HEK293 (cell line): ENCODE results near the gene CENPV.

Experiments used
- CTCF ChIA-PET: fragments of 350-600 bp; formaldehyde crosslinking; extraction: SDS; loops from one replicate; lab custom pipeline; 2021; ENCODE audit warnings: antibody characterized with exemption; lab: Yijun Ruan, JAX
- POLR2A ChIA-PET: fragments of 300-600 bp; formaldehyde crosslinking; extraction: SDS; loops from one replicate; lab custom pipeline; 2020; ENCODE audit warnings: antibody characterized with exemption, inconsistent platforms; lab: Yijun Ruan, JAX
- H3K27ac ChIP-seq: fragments of 200-500 bp; sonication (Bioruptor generic); 2 replicates; pipeline ENCODE4 v1.5.1; 2014; ENCODE audit warnings: low read depth, low read length, control low read depth, inconsistent platforms; ENCODE audit errors: extremely low read depth
- H3K36me3 ChIP-seq, 2 experiments: fragments of 200-500 bp in 1 of 2; sonication (Bioruptor generic) in 1 of 2; 1 replicate in 1 of 2; 2 replicates in 1 of 2; pipeline ENCODE4 v1.5.1; 2014 to 2017; ENCODE audit warnings: inconsistent platforms in 2 of 2, low read length in 2 of 2; ENCODE audit not compliant: control insufficient read depth in 2 of 2, insufficient read depth in 1 of 2
- H3K4me1 ChIP-seq: fragments of 200-500 bp; sonication (Bioruptor generic); 2 replicates; pipeline ENCODE4 v1.5.1; 2014; ENCODE audit warnings: mild to moderate bottlenecking, low read length, inconsistent platforms; ENCODE audit not compliant: control insufficient read depth, insufficient read depth
- H3K4me3 ChIP-seq: 2 replicates; pipeline ENCODE4 v1.5.1; 2011; ENCODE audit warnings: low read depth, mild to moderate bottlenecking, control low read depth, low read length, moderate library complexity
- H3K9me3 ChIP-seq: fragments of 200-500 bp; sonication (Bioruptor generic); 2 replicates; pipeline ENCODE4 v1.5.1; 2014; ENCODE audit warnings: low read depth, low read length, inconsistent platforms; ENCODE audit not compliant: control insufficient read depth, insufficient read depth
- KLF1 ChIP-seq: fragments of 450-650 bp; formaldehyde crosslinking; IDR thresholded peaks from 2 replicates; pipeline ENCODE4 v1.5.1; 2016; ENCODE audit warnings: missing biosample characterization, missing genetic modification characterization
- OSR2 ChIP-seq: fragments of 450-650 bp; formaldehyde crosslinking; IDR thresholded peaks from 2 replicates; pipeline ENCODE4 v1.5.1; 2016; ENCODE audit warnings: missing biosample characterization, missing genetic modification characterization
- PRDM6 ChIP-seq: fragments of 450-650 bp; formaldehyde crosslinking; IDR thresholded peaks from 2 replicates; pipeline ENCODE4 v1.5.1; 2017; ENCODE audit warnings: missing biosample characterization, missing genetic modification characterization
- RBAK ChIP-seq: fragments of 450-650 bp; formaldehyde crosslinking; IDR thresholded peaks from 2 replicates; pipeline ENCODE4 v1.5.1; 2016; ENCODE audit warnings: missing biosample characterization, missing genetic modification characterization
- SCRT2 ChIP-seq: fragments of 450-650 bp; formaldehyde crosslinking; IDR thresholded peaks from 2 replicates; pipeline ENCODE4 v1.5.1; 2016; ENCODE audit warnings: missing biosample characterization, missing genetic modification characterization
- ZBTB17 ChIP-seq: fragments of 450-650 bp; formaldehyde crosslinking; IDR thresholded peaks from 2 replicates; pipeline ENCODE4 v1.5.1; 2016; ENCODE audit warnings: missing biosample characterization, missing genetic modification characterization
- ZBTB20 ChIP-seq: fragments of 450-650 bp; formaldehyde crosslinking; IDR thresholded peaks from 2 replicates; pipeline ENCODE4 v1.5.1; 2016; ENCODE audit warnings: missing biosample characterization, missing genetic modification characterization
- ZBTB21 ChIP-seq: fragments of 450-650 bp; formaldehyde crosslinking; IDR thresholded peaks from 2 replicates; pipeline ENCODE4 v1.5.1; 2017; ENCODE audit warnings: missing biosample characterization, missing genetic modification characterization
- ZFP37 ChIP-seq: fragments of 450-650 bp; formaldehyde crosslinking; IDR thresholded peaks from 2 replicates; pipeline ENCODE4 v1.5.1; 2016; ENCODE audit warnings: missing biosample characterization, missing genetic modification characterization
- ZIC2 ChIP-seq: fragments of 450-650 bp; formaldehyde crosslinking; IDR thresholded peaks from 2 replicates; pipeline ENCODE4 v1.5.1; 2016; ENCODE audit warnings: missing biosample characterization, missing genetic modification characterization
- ZNF132 ChIP-seq: fragments of 450-650 bp; formaldehyde crosslinking; IDR thresholded peaks from 2 replicates; pipeline ENCODE4 v1.5.1; 2017; ENCODE audit warnings: missing biosample characterization, missing genetic modification characterization, borderline replicate concordance
- ZNF184 ChIP-seq: fragments of 450-650 bp; IDR thresholded peaks from 2 replicates; pipeline ENCODE4 v1.5.1; 2018; ENCODE audit warnings: missing biosample characterization, mild to moderate bottlenecking, missing genetic modification characterization
- ZNF214 ChIP-seq: fragments of 450-650 bp; formaldehyde crosslinking; IDR thresholded peaks from 2 replicates; pipeline ENCODE4 v1.5.1; 2017; ENCODE audit warnings: missing biosample characterization, mild to moderate bottlenecking, missing genetic modification characterization, borderline replicate concordance
- ZNF610 ChIP-seq: fragments of 450-650 bp; formaldehyde crosslinking; IDR thresholded peaks from 2 replicates; pipeline ENCODE4 v1.5.1; 2016; ENCODE audit warnings: missing biosample characterization, missing genetic modification characterization, borderline replicate concordance
- ZNF670 ChIP-seq: fragments of 450-650 bp; formaldehyde crosslinking; IDR thresholded peaks from 2 replicates; pipeline ENCODE4 v1.5.1; 2016; ENCODE audit warnings: missing biosample characterization, missing genetic modification characterization, low read depth
- ZSCAN30 ChIP-seq: fragments of 450-650 bp; IDR thresholded peaks from 2 replicates; pipeline ENCODE4 v1.5.1; 2018; ENCODE audit warnings: missing biosample characterization, mild to moderate bottlenecking, missing genetic modification characterization, moderate library complexity
- TF ChIP-seq, protein P1 (sequence below): fragments of 450-650 bp; formaldehyde crosslinking; IDR thresholded peaks from 2 replicates; pipeline ENCODE4 v1.5.1; 2017; ENCODE audit warnings: missing biosample characterization, missing genetic modification characterization

The CENPV gene

DNA sequence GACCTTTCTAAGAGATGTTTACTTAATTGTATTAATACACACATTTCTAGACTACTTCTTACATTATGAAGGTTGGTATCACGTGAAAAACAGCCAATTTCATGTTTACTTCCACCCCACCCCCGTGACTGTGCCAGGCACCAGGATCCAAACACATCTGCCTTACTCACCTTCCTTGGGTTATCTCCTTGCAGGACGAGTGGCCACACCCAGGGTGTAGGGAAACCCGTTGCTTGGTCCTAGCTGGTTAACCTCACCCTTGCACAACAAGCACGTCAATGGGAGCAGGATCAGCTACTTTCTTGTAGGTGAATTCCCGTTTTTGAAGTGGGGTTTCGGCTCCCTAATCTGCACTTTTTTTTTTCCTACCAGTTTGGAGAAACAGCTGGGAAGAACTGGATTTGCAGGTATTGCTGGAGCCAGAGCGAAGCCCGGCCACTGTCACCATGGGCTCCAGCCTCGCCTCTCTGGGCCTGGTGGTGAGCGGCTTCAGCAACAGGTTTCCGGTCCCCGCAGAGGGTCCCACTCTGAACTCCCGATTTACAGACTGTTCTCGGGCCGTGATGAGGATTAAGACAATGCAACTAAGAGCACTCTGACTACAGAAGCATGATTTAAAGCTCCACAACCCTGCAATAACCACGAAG lies 25.5 kb upstream of the CENPV start:
- H3K27ac ChIP-seq = no peak overlapping the region
- no peak overlapping the region for H3K4me3 ChIP-seq
- no peak for TF ChIP-seq ZNF184 (tag by site-specific recombination)
- no peak for TF ChIP-seq ZFP37 (tag by site-specific recombination)
- TF ChIP-seq ZNF132 (tag by site-specific recombination) = no peak
- no peak for TF ChIP-seq ZNF610
- no peak for TF ChIP-seq OSR2 (tag by site-specific recombination)
- no peak for TF ChIP-seq ZIC2 (tag by site-specific recombination)
- TF ChIP-seq, protein P1, sequence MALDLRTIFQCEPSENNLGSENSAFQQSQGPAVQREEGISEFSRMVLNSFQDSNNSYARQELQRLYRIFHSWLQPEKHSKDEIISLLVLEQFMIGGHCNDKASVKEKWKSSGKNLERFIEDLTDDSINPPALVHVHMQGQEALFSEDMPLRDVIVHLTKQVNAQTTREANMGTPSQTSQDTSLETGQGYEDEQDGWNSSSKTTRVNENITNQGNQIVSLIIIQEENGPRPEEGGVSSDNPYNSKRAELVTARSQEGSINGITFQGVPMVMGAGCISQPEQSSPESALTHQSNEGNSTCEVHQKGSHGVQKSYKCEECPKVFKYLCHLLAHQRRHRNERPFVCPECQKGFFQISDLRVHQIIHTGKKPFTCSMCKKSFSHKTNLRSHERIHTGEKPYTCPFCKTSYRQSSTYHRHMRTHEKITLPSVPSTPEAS (tag by site-specific recombination) = no peak
- no peak for TF ChIP-seq ZNF670 (tag by site-specific recombination)
- TF ChIP-seq SCRT2 (tag by site-specific recombination) = peak; percentile 75
- TF ChIP-seq KLF1 (tag by site-specific recombination) = peak; percentile 59
- TF ChIP-seq RBAK (tag by site-specific recombination) = no peak
- no peak for TF ChIP-seq ZSCAN30 (tag by site-specific recombination)
- no peak for TF ChIP-seq ZBTB21 (tag by site-specific recombination)
- POLR2A ChIA-PET = interaction anchor here (0.5 to 2.8 kb wide), 3 partner anchors 15 to 60 kb away, joined by 4 to 10 read pairs (median 7); no protein-coding TSS in a partner anchor
- CTCF ChIA-PET = interaction anchor here (1.0 to 9.7 kb wide), 2 partner anchors 15 to 26 kb away, joined by 6 to 93 read pairs; partner anchors contain the start of gene CENPV
- peaks cover 11 to 26% of the 10 kb centered on the region in 2 experiments for H3K36me3 ChIP-seq
- peaks cover 10% of the 10 kb centered on the region; the same call in 1 of the 2 replicates for H3K4me1 ChIP-seq
- H3K9me3 ChIP-seq = no peaks in the 10 kb centered on the region

- Histone ChIP-seq H3K36me3 (peaks cover 3 to 18% of the 10 kb centered on the region in 2 experiments; a peak in 2 of 3 replicates), H3K27ac (no peak overlapping the region), H3K4me3 (no peak overlapping the region), H3K9me3 (no peaks in the 10 kb centered on the region)
- POLR2A ChIA-PET = interaction anchor here (0.6 to 2.8 kb wide), 3 partner anchors 14 to 61 kb away, joined by 3 to 10 read pairs (median 4); no protein-coding TSS in a partner anchor
- 0 out of 2 replicates have a peak, but pooled peaks have one; percentile 17 for TF ChIP-seq PRDM6 (tag by site-specific recombination)
- no peak for TF ChIP-seq ZNF214
- no peak for TF ChIP-seq SCRT2 (tag by site-specific recombination)
- TF ChIP-seq ZBTB20 (tag by site-specific recombination) = peak; percentile 95
- TF ChIP-seq ZBTB17 (tag by site-specific recombination) = peak; percentile 74
- TF ChIP-seq, all 188 proteins: peak for 3
- H3K4me1 ChIP-seq = peaks cover 7% of the 10 kb centered on the region; the same call in 1 of the 2 replicates
- CTCF ChIA-PET = interaction anchor here (9.7 kb wide), 1 partner anchor 14 kb away, joined by 93 read pairs; no protein-coding TSS in a partner anchor
Measured at GRCh38 chr17:16377941-16378341, 24.7 kb upstream of the CENPV start.
